ENCODE results near the gene FGFR2. TPM values are rescaled to one million over a fixed set of nuclear protein-coding genes. Genes with fewer than 3 reads are reported as not detected.

The FGFR2 gene
- total RNA-seq, 2 donors from 2014 or later: 49.7 to 78.5 TPM

DNA sequence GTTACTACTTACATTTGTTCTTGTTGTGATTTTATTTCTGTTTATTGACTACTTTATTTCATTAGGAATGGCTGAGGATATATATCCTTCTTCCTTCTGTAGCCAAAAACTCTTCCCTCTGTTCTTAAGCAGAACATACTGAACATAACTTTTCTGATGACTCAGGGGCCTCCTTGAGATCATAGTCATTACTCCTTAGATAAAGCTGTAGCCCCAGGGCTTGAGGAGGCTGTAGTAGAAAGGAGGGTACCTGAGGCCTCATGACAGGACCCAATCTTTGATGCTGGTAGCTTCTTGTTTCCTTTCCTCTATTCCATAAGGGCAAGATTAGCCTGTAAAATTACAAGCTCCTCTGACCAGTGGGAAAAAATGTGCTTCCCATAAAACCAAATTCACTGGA lies 41.2 kb upstream of the FGFR2 start:
- Histone ChIP-seq H3K9me3 (no peaks in the 10 kb centered on the region), H3K27ac (no peak overlapping the region), H3K4me1 (replicated peaks) (no peaks in the 10 kb centered on the region), H3K27me3 (replicated peaks; ENCODE audit: insufficient read depth) (no peaks in the 10 kb centered on the region), H3K36me3 (no peaks in the 10 kb centered on the region), H3K4me3 (no peak overlapping the region)
- intact Hi-C loops (cut with DNase I): no loop called here
- no peak for DNase-seq (ENCODE audit: low spot score)
- TF ChIP-seq POLR2A (IDR thresholded peaks at IDR 0.05) (no peak), POLR2AphosphoS5 (IDR thresholded peaks at IDR 0.05) (no peak)
- TF ChIP-seq, protein P1, sequence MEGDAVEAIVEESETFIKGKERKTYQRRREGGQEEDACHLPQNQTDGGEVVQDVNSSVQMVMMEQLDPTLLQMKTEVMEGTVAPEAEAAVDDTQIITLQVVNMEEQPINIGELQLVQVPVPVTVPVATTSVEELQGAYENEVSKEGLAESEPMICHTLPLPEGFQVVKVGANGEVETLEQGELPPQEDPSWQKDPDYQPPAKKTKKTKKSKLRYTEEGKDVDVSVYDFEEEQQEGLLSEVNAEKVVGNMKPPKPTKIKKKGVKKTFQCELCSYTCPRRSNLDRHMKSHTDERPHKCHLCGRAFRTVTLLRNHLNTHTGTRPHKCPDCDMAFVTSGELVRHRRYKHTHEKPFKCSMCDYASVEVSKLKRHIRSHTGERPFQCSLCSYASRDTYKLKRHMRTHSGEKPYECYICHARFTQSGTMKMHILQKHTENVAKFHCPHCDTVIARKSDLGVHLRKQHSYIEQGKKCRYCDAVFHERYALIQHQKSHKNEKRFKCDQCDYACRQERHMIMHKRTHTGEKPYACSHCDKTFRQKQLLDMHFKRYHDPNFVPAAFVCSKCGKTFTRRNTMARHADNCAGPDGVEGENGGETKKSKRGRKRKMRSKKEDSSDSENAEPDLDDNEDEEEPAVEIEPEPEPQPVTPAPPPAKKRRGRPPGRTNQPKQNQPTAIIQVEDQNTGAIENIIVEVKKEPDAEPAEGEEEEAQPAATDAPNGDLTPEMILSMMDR (IDR thresholded peaks at IDR 0.05): no peak

DNA sequence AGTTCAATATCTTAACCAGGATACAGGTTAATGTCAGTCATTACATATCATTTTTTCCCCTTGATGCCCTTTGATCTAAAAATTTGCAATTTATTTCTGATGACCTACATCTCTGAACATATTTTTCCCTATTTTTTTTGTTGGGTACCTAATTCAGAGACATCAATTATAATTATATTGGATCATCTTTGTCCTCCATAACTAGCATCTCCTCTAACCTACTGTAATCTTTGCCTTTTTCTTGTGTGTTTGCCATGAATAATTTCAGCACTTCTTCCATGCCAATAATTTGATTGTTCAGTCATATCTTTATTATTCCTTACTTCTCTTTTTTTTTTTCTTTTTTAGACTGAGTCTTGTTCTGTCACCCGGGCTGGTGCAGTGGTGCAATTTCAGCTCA lies 39.2 kb upstream of the FGFR2 start:
- Histone ChIP-seq H3K27me3 (replicated peaks; ENCODE audit: insufficient read depth) (no peaks in the 10 kb centered on the region), H3K4me3 (no peak overlapping the region), H3K27ac (no peak overlapping the region), H3K36me3 (no peaks in the 10 kb centered on the region), H3K4me1 (replicated peaks) (no peaks in the 10 kb centered on the region), H3K9me3 (no peaks in the 10 kb centered on the region)
- intact Hi-C loops (cut with DNase I): no loop called here
- TF ChIP-seq POLR2AphosphoS5 (IDR thresholded peaks at IDR 0.05): no peak
- TF ChIP-seq, protein P1 (IDR thresholded peaks at IDR 0.05): no peak
- no peak for TF ChIP-seq POLR2A (IDR thresholded peaks at IDR 0.05)
- no peak for DNase-seq (ENCODE audit: low spot score)
- 100% methylated on average over 1 of the region's 1 CpG for WGBS

DNA sequence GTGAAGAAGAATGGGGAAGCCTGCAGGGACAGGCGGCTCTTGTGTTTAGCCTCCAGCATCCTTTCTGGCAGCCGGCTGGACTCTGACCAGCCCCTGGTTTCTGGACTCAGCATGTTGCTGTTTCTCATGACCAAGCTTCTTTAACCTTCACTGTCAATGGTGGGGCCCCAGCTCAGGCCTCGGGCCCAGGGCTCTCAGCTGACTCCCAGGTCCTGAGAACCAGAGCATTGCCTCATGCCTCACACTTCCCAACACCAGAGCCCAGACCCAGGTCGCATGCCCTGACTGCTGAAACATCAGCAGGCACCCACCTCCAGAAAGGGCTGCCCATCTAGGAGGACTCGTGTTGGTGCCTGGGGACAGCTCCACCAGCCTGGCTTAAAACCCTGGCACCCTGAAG lies 34.8 kb upstream of the FGFR2 start:
- Histone ChIP-seq H3K36me3 (no peaks in the 10 kb centered on the region), H3K9me3 (no peaks in the 10 kb centered on the region), H3K4me3 (no peak overlapping the region), H3K4me1 (replicated peaks) (no peaks in the 10 kb centered on the region), H3K27me3 (replicated peaks; ENCODE audit: insufficient read depth) (no peaks in the 10 kb centered on the region), H3K27ac (no peak overlapping the region)
- intact Hi-C loops (cut with DNase I): no loop called here
- 61% methylated on average over 5 of the region's 5 CpGs for WGBS
- TF ChIP-seq, protein P1 (IDR thresholded peaks at IDR 0.05): no peak
- TF ChIP-seq POLR2A (IDR thresholded peaks at IDR 0.05) (no peak), POLR2AphosphoS5 (IDR thresholded peaks at IDR 0.05) (no peak)
- no peak for DNase-seq (ENCODE audit: low spot score)

DNA sequence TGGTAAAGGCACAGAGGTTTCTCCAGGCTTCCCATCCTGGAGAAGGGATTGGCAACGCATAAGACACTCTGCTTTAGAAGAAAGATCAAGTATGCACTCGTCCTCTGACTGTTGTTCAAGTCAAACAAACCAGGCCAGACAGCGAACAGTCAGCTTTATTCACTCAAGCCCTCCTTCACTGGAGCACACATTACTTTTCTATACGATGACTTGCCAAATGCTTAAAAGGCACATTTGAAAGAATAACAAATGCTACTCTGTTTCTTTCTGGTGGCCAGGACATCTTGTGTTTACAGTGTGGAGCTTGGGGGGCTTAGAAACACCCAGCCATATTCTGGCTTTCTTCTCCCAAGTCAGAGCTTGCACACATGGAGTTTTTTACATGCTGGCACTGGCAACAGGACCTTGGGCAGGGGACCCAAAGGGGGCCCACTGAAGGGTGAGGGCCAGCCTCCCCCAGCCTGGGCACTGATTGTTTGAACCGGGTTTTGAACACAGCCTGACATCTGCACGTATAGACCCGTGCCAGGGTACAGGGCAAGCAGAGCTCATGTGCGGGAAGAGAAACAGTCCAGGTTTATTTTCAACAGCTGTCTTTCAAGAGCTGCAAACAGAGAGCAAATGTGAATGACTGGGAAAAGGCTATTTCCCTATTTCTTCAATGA lies 33.3 kb upstream of the FGFR2 start:
- no peaks in the 10 kb centered on the region for H3K36me3 ChIP-seq
- peak overlapping the region in 1 of 2 donors; percentile 29 for H3K27ac ChIP-seq
- no peak overlapping the region for H3K4me3 ChIP-seq
- no peak for DNase-seq (ENCODE audit: low spot score)
- H3K27me3 ChIP-seq (replicated peaks; ENCODE audit: insufficient read depth): no peaks in the 10 kb centered on the region
- H3K9me3 ChIP-seq: no peaks in the 10 kb centered on the region
- TF ChIP-seq POLR2AphosphoS5 (IDR thresholded peaks at IDR 0.05) (peak; percentile 28), POLR2A (IDR thresholded peaks at IDR 0.05) (no peak)
- TF ChIP-seq, protein P1 (IDR thresholded peaks at IDR 0.05): no peak
- no peaks in the 10 kb centered on the region for H3K4me1 ChIP-seq (replicated peaks)
- intact Hi-C loops (cut with DNase I): no loop called here
- 29% methylated on average over 8 of the region's 8 CpGs for WGBS

DNA sequence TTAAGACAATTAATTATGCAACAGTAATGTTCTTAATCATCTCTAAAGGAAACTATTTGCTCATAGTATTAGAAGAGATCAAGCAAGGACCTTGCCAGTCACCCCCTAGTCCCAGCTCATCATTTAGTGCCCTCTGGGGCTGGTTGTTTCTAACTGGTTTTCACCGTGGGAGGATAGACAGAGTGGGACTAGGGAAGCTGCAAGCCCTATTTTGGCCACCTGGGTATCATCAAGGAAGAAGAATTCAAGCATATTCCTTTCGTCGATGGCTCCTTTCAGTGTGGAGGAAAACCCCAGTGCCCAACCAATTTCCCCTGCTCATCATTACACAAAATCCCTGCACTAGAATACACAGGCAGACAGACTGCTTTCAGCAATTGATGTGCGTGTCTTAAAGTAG lies 30.6 kb upstream of the FGFR2 start:
- TF ChIP-seq, protein P1 (IDR thresholded peaks at IDR 0.05): peak in 1 of 4 experiments; percentile 6
- TF ChIP-seq POLR2A (IDR thresholded peaks at IDR 0.05): no peak
- no peaks in the 10 kb centered on the region for H3K9me3 ChIP-seq
- no peaks in the 10 kb centered on the region for H3K27me3 ChIP-seq (replicated peaks; ENCODE audit: insufficient read depth)
- H3K4me1 ChIP-seq (replicated peaks): no peaks in the 10 kb centered on the region
- no peak overlapping the region for H3K4me3 ChIP-seq
- peak overlapping the region; percentile 48 to 50 for H3K27ac ChIP-seq
- intact Hi-C loops (cut with DNase I): loop anchor here (5.0 kb wide), 1 partner anchor 38 kb away; no protein-coding TSS in a partner anchor
- no peak for DNase-seq (ENCODE audit: low spot score)
- WGBS: 37% methylated on average over 4 of the region's 4 CpGs
- H3K36me3 ChIP-seq: no peaks in the 10 kb centered on the region
